Endothelial cell of umbilical vein (primary cell): Measurements from ENCODE around the gene FAM219A. TPM values are rescaled to one million over a fixed set of nuclear protein-coding genes. Genes with fewer than 3 reads are reported as not detected.

Experiments used
- BruUV-seq: library from RNA; stranded (reverse); fragments of 400-500 nt; replicated peaks from 2 replicates; lab custom pipeline; 2021; lab: Mats Ljungman, UMichigan
- CTCF ChIA-PET: fragments of 300-600, 350-600 bp; sonication (Branson Sonifier 250); formaldehyde crosslinking; loops from one replicate; lab custom pipeline; 2021; ENCODE audit warnings: antibody characterized with exemption, inconsistent platforms; lab: Charles Lee
- POLR2A ChIA-PET: fragments of 300-600, 350-600 bp; sonication (Branson Sonifier 250); formaldehyde crosslinking; loops from one replicate; lab custom pipeline; 2021; ENCODE audit warnings: antibody characterized with exemption, inconsistent platforms; lab: Charles Lee
- DNase-seq: peaks from one replicate; pipeline ENCODE4 v3.0.0-alpha.2; 2011; ENCODE audit warnings: low read depth, low spot score
- FAIRE-seq: peaks from 2 replicates; lab custom pipeline; 2011; peaks lifted over from hg19 to GRCh38; lab: Jason Lieb, UNC
- H2AFZ ChIP-seq: 2 replicates; pipeline ENCODE4 v1.6.0; 2012; ENCODE audit warnings: low read depth, low read length, control low read depth, inconsistent platforms
- H3K27ac ChIP-seq: 2 replicates; pipeline ENCODE4 v1.5.1; 2011; ENCODE audit warnings: low read depth, mild to moderate bottlenecking, control low read depth, low read length, moderate library complexity; ENCODE audit not compliant: insufficient read depth
- H3K27me3 ChIP-seq, 2 experiments: 2 replicates each; pipeline versions ENCODE4 v1.6.0 to v1.6.1; 2011; ENCODE audit warnings: low read length in 2 of 2, mixed read lengths in 1 of 2; ENCODE audit not compliant: control insufficient read depth in 2 of 2, insufficient read depth in 2 of 2
- H3K36me3 ChIP-seq, 2 experiments: 2 replicates in 1 of 2; 3 replicates in 1 of 2; pipeline ENCODE4 v1.5.1; 2011; ENCODE audit warnings: low read length in 2 of 2, mild to moderate bottlenecking in 1 of 2, moderate library complexity in 1 of 2; ENCODE audit not compliant: control insufficient read depth in 2 of 2, insufficient read depth in 2 of 2; ENCODE audit errors: extremely low read depth in 1 of 2
- H3K4me1 ChIP-seq: 3 replicates; pipeline ENCODE4 v1.5.1; 2011; ENCODE audit warnings: mild to moderate bottlenecking, low read length; ENCODE audit not compliant: control insufficient read depth, insufficient read depth; ENCODE audit errors: extremely low read depth
- H3K4me2 ChIP-seq: 2 replicates; pipeline ENCODE4 v1.6.1; 2011; ENCODE audit warnings: low read length, control low read depth, mixed read lengths; ENCODE audit not compliant: insufficient read depth
- H3K4me3 ChIP-seq, 3 experiments: fragments of 200-600 bp in 1 of 3; sonication (generic), shearing (Covaris generic) in 1 of 3; replicated peaks in 1 of 3; 2 replicates each; pipeline ENCODE4 v1.5.1; 2011 to 2016; ENCODE audit warnings: control low read depth in 3 of 3, low read length in 3 of 3, mild to moderate bottlenecking in 2 of 3, inconsistent platforms in 1 of 3, low read depth in 1 of 3, moderate library complexity in 1 of 3; ENCODE audit not compliant: insufficient read depth in 1 of 3
- H3K79me2 ChIP-seq: 2 replicates; pipeline ENCODE4 v1.6.0; 2012; ENCODE audit warnings: low read length, inconsistent platforms; ENCODE audit not compliant: control insufficient read depth, insufficient read depth
- H3K9ac ChIP-seq: replicated peaks from 2 replicates; pipeline ENCODE3; 2011; ENCODE audit warnings: low read length, control low read depth; ENCODE audit not compliant: insufficient read depth; ENCODE audit errors: extremely low read depth
- H3K9me1 ChIP-seq: replicated peaks from 3 replicates; pipeline ENCODE4 v1.6.0; 2011; ENCODE audit warnings: mild to moderate bottlenecking, low read length; ENCODE audit not compliant: control insufficient read depth, insufficient read depth; ENCODE audit errors: extremely low read depth
- H3K9me3 ChIP-seq: replicated peaks from 2 replicates; pipeline ENCODE4 v1.5.1; 2012; ENCODE audit warnings: low read length, inconsistent platforms; ENCODE audit not compliant: control insufficient read depth, insufficient read depth
- H4K20me1 ChIP-seq: replicated peaks from 2 replicates; pipeline ENCODE3; 2011; ENCODE audit warnings: mild to moderate bottlenecking, low read length; ENCODE audit not compliant: control insufficient read depth, insufficient read depth; ENCODE audit errors: extremely low read depth
- EZH2 ChIP-seq: IDR thresholded peaks from 2 replicates; pipeline ENCODE4 v1.6.1; 2012; ENCODE audit warnings: borderline replicate concordance, low read depth, mild to moderate bottlenecking, moderate library complexity, low read length, inconsistent platforms; ENCODE audit not compliant: severe bottlenecking
- FOS ChIP-seq: IDR thresholded peaks from 2 replicates; pipeline ENCODE4 v1.6.1; 2011; ENCODE audit warnings: mild to moderate bottlenecking, low read length, moderate library complexity, borderline replicate concordance; ENCODE audit not compliant: insufficient read depth
- GATA2 ChIP-seq: IDR thresholded peaks from 2 replicates; pipeline ENCODE4 v1.7.0; 2011; ENCODE audit warnings: low read depth, mild to moderate bottlenecking, moderate library complexity, mixed read lengths, low read length; ENCODE audit not compliant: insufficient read length, insufficient read depth
- JUN ChIP-seq: IDR thresholded peaks from 2 replicates; pipeline ENCODE4 v1.6.1; 2011; ENCODE audit warnings: borderline replicate concordance, low read depth; ENCODE audit not compliant: insufficient read length, insufficient read depth
- MYC ChIP-seq: IDR thresholded peaks from one replicate; pipeline ENCODE4 v1.6.1; 2011; ENCODE audit warnings: mild to moderate bottlenecking, low read depth, low read length
- POLR2A ChIP-seq: IDR thresholded peaks from 2 replicates; pipeline ENCODE4 v1.6.1; 2012; ENCODE audit warnings: low read depth, mild to moderate bottlenecking, control low read depth, low read length
- POLR2AphosphoS5 ChIP-seq: IDR thresholded peaks from 2 replicates; pipeline ENCODE4 v1.6.1; 2012; ENCODE audit warnings: low read depth, mild to moderate bottlenecking, control low read depth, low read length, moderate library complexity; ENCODE audit not compliant: insufficient read depth
- dilution Hi-C: fragments of 300-500 bp; cut with MboI; formaldehyde crosslinking; loops from one replicate; pipeline ENCODE4 v1.15.0; 2019; ENCODE audit warnings: low sequenced_read_pairs; ENCODE audit not compliant: extremely low pct_ligation_motif_present
- intact Hi-C: fragments of 100-400 bp; cut with micrococcal nuclease; formaldehyde crosslinking; loops from one replicate; pipeline ENCODE4 v1.10.0; 2022
- polyA plus RNA-seq, 4 experiments: library from polyadenylated mRNA; depleted of rRNA in 3 of 4; stranded (reverse) in 3 of 4; unstranded in 1 of 4; fragments of >200 nt; gene quantifications; 2 replicates each; pipeline versions ENCODE4 v1.2.1 to v1.2.3, GENCODE V29; 2011 to 2012; ENCODE audit warnings: missing spikeins in 1 of 4
- small RNA-seq: library from RNA; depleted of rRNA; stranded (forward); fragments of <200 nt; gene quantifications from one replicate; pipeline ENCODE3, GENCODE V24; 2012; ENCODE audit warnings: low replicate concordance, low read depth; ENCODE audit not compliant: insufficient read depth, insufficient read length
- total RNA-seq: library from RNA; stranded (reverse); gene quantifications from 2 replicates; pipeline ENCODE4 v1.2.3, GENCODE V29; 2021
- TF ChIP-seq, protein P1 (sequence below): IDR thresholded peaks from 2 replicates; pipeline ENCODE4 v1.6.1; 2011; ENCODE audit not compliant: insufficient read depth, insufficient read length
- TF ChIP-seq, protein P2 (sequence below), 2 donors: IDR thresholded peaks; 1 replicate in 1 of 2; 2 replicates in 1 of 2; pipeline ENCODE4 v1.5.1; 2011; ENCODE audit warnings: low read length in 2 of 2, mild to moderate bottlenecking in 2 of 2, moderate library complexity in 2 of 2, control low read depth in 1 of 2, inconsistent platforms in 1 of 2, low read depth in 1 of 2; ENCODE audit not compliant: insufficient read depth in 1 of 2; ENCODE audit errors: extremely low read depth in 1 of 2

FAM219A gene
- total and polyA plus RNA-seq, 2 donors (not counting 3 experiments of a cell fraction or from before 2014, with no cell fraction given) = 18.1 to 35.7 TPM

DNA sequence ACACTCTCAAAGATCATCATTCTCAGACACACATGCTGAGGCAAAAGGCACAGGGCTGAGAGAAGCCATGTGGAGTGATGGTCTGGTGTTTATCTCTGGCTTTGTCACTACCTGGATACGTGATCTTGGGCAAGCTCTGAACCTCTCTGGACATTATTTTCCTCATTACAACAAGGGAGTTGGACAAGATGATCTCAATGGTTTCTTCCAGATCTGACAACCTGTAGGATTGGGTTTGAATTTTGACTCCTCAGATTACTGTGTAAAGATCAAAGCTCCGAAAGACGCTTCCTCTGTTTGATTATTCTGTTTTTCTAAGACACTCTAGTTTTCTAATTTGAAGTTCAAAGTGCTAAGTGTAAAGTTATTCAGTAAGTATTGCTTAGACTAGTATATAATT lies 109.0 kb downstream of the FAM219A start:
- no peaks in the 10 kb centered on the region for H3K9me1 ChIP-seq
- no TSS peak for BruUV-seq
- intact Hi-C loops (loop anchor here (5.0 kb wide), 1 partner anchor 482 kb away; no protein-coding TSS in a partner anchor), dilution Hi-C loops (no loop called here)
- DNase-seq (no peak), FAIRE-seq (no peak)
- no peak overlapping the region for H3K27ac ChIP-seq
- ChIA-PET POLR2A (no interaction called here), CTCF (interaction anchor here (0.9 to 1.0 kb wide), 2 partner anchors 16 to 30 kb away, joined by 3 read pairs; no protein-coding TSS in a partner anchor)
- H3K4me2 ChIP-seq = no peak overlapping the region
- H3K79me2 ChIP-seq = no peaks in the 10 kb centered on the region
- no peaks in the 10 kb centered on the region for H3K9me3 ChIP-seq
- H3K27me3 ChIP-seq = no peaks in the 10 kb centered on the region
- H3K4me3 ChIP-seq = no peak overlapping the region
- H4K20me1 ChIP-seq = no peaks in the 10 kb centered on the region
- no peaks in the 10 kb centered on the region for H3K4me1 ChIP-seq
- TF ChIP-seq FOS = no peak
- no peak for TF ChIP-seq JUN
- no peak for TF ChIP-seq EZH2
- TF ChIP-seq, protein P1, sequence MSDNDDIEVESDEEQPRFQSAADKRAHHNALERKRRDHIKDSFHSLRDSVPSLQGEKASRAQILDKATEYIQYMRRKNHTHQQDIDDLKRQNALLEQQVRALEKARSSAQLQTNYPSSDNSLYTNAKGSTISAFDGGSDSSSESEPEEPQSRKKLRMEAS = no peak
- no peak for TF ChIP-seq MYC
- TF ChIP-seq, protein P2, sequence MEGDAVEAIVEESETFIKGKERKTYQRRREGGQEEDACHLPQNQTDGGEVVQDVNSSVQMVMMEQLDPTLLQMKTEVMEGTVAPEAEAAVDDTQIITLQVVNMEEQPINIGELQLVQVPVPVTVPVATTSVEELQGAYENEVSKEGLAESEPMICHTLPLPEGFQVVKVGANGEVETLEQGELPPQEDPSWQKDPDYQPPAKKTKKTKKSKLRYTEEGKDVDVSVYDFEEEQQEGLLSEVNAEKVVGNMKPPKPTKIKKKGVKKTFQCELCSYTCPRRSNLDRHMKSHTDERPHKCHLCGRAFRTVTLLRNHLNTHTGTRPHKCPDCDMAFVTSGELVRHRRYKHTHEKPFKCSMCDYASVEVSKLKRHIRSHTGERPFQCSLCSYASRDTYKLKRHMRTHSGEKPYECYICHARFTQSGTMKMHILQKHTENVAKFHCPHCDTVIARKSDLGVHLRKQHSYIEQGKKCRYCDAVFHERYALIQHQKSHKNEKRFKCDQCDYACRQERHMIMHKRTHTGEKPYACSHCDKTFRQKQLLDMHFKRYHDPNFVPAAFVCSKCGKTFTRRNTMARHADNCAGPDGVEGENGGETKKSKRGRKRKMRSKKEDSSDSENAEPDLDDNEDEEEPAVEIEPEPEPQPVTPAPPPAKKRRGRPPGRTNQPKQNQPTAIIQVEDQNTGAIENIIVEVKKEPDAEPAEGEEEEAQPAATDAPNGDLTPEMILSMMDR (IDR thresholded peaks at IDR 0.05; ENCODE audit: extremely low read depth in 1 of 2, insufficient read depth in 1 of 2, low read depth in 1 of 2, low read length in 2 of 2) = no peak
- no peak for TF ChIP-seq POLR2A
- TF ChIP-seq POLR2AphosphoS5 = no peak
- no peak for TF ChIP-seq GATA2
- H2AFZ ChIP-seq = no peak overlapping the region
- H3K9ac ChIP-seq = no peak overlapping the region
- no peaks in the 10 kb centered on the region for H3K36me3 ChIP-seq

Small RNAs within 50 kb of the gene (small RNA-seq; reads per million reads assigned to genes)
- not detected for gene RF00019
- gene RN7SKP24 = not detected

Other genes with a start within 250 kb of the FAM219A start
- gene KIF24, start 129.3 kb downstream of the FAM219A start, total RNA-seq = 4.5 and 4.8 TPM in 2 replicates
- 2.1 and 2.2 TPM in 2 replicates for gene KIF24, start 129.3 kb downstream of the FAM219A start, polyA plus RNA-seq
- 25.1 and 25.2 TPM in 2 replicates for gene NUDT2, start 129.0 kb downstream of the FAM219A start, total RNA-seq
- gene NUDT2, start 129.0 kb downstream of the FAM219A start, polyA plus RNA-seq = 38.1 and 45.2 TPM in 2 replicates
- gene MYORG, start 81.7 kb downstream of the FAM219A start, total RNA-seq = 6.3 and 7.0 TPM in 2 replicates
- gene MYORG, start 81.7 kb downstream of the FAM219A start, polyA plus RNA-seq = 2.8 TPM in 2 replicates
- not detected in 2 replicates for gene DNAI1, start 235 bp upstream of the FAM219A start, total RNA-seq
- gene DNAI1, start 235 bp upstream of the FAM219A start, polyA plus RNA-seq = not detected in 2 replicates
- not detected in 2 replicates for gene ENHO, start 64.4 kb upstream of the FAM219A start, total RNA-seq
- gene ENHO, start 64.4 kb upstream of the FAM219A start, polyA plus RNA-seq = 0.10 and 0.11 TPM in 2 replicates
- gene CNTFR, start 131.2 kb upstream of the FAM219A start, total RNA-seq = not detected in 2 replicates
- not detected in 2 replicates for gene CNTFR, start 131.2 kb upstream of the FAM219A start, polyA plus RNA-seq
- 15.1 and 15.7 TPM in 2 replicates for gene RPP25L, start 153.5 kb upstream of the FAM219A start, total RNA-seq
- gene RPP25L, start 153.5 kb upstream of the FAM219A start, polyA plus RNA-seq = 41.0 and 46.9 TPM in 2 replicates
- 91.0 and 93.3 TPM in 2 replicates for gene DCTN3, start 161.9 kb upstream of the FAM219A start, total RNA-seq
- gene DCTN3, start 161.9 kb upstream of the FAM219A start, polyA plus RNA-seq = 170 TPM in 2 replicates
- gene ARID3C, start 170.5 kb upstream of the FAM219A start, total RNA-seq = not detected in 2 replicates
- not detected in 2 replicates for gene ARID3C, start 170.5 kb upstream of the FAM219A start, polyA plus RNA-seq
- 74.1 and 81.2 TPM in 2 replicates for gene SIGMAR1, start 179.2 kb upstream of the FAM219A start, total RNA-seq
- 78.4 and 83.5 TPM in 2 replicates for gene SIGMAR1, start 179.2 kb upstream of the FAM219A start, polyA plus RNA-seq
- gene GALT, start 188.1 kb upstream of the FAM219A start, total RNA-seq = 30.0 and 36.6 TPM in 2 replicates
- gene GALT, start 188.1 kb upstream of the FAM219A start, polyA plus RNA-seq = 58.5 and 61.3 TPM in 2 replicates
- gene IL11RA, start 193.6 kb upstream of the FAM219A start, total RNA-seq = 13.6 and 15.3 TPM in 2 replicates
- 18.6 and 22.5 TPM in 2 replicates for gene IL11RA, start 193.6 kb upstream of the FAM219A start, polyA plus RNA-seq
- not detected in 2 replicates for gene CCL27, start 204.1 kb upstream of the FAM219A start, total RNA-seq
- not detected in 2 replicates for gene CCL27, start 204.1 kb upstream of the FAM219A start, polyA plus RNA-seq
- not detected in 2 replicates for gene CCL19, start 232.7 kb upstream of the FAM219A start, total RNA-seq
- gene CCL19, start 232.7 kb upstream of the FAM219A start, polyA plus RNA-seq = not detected in 2 replicates